T-helper 1 cell treated with Interleukin-12 subunit alpha and Interleukin-12 subunit beta and Interleukin-4 antibody, amounts not matched to agents 30 μg/mL and 1 μg/mL, for 36 hours (primary cell): ENCODE measurements around the gene PTPRK.
A peak's percentile ranks its signal among the peaks of the same experiment; 100 is the strongest.

Experiments used
- H3K27ac Mint-ChIP-seq: one replicate; pipeline ENCODE4 v1.8.0; 2021; ENCODE audit warnings: mild to moderate bottlenecking, mixed read lengths
- H3K27me3 Mint-ChIP-seq: one replicate; pipeline ENCODE4 v1.8.0; 2021; ENCODE audit warnings: low read depth, mixed read lengths
- H3K36me3 Mint-ChIP-seq: one replicate; pipeline ENCODE4 v1.8.0; 2021; ENCODE audit warnings: low read depth, mixed read lengths
- H3K4me1 Mint-ChIP-seq: one replicate; pipeline ENCODE4 v1.8.0; 2021; ENCODE audit warnings: low read depth, mixed read lengths
- H3K4me3 Mint-ChIP-seq: one replicate; pipeline ENCODE4 v1.8.0; 2021; ENCODE audit warnings: mild to moderate bottlenecking, moderate library complexity, mixed read lengths
- H3K9me3 Mint-ChIP-seq: one replicate; pipeline ENCODE4 v1.8.0; 2021; ENCODE audit warnings: mixed read lengths

PTPRK gene

GRCh38 chr6:128114164-128114563, 406.2 kb downstream of the PTPRK start:
- Mint-ChIP-seq H3K27ac (no peak overlapping the region), H3K36me3 (no peaks in the 10 kb centered on the region), H3K4me3 (no peak overlapping the region), H3K9me3 (peaks cover 3% of the 10 kb centered on the region), H3K27me3 (no peaks in the 10 kb centered on the region), H3K4me1 (peaks cover 16% of the 10 kb centered on the region)

GRCh38 chr6:128112494-128112893, 407.9 kb downstream of the PTPRK start:
- peaks cover 3% of the 10 kb centered on the region for H3K9me3 Mint-ChIP-seq
- no peaks in the 10 kb centered on the region for H3K27me3 Mint-ChIP-seq
- peak overlapping the region; percentile 42 for H3K27ac Mint-ChIP-seq
- no peaks in the 10 kb centered on the region for H3K36me3 Mint-ChIP-seq
- H3K4me3 Mint-ChIP-seq: peak overlapping the region; percentile 39
- peaks cover 14% of the 10 kb centered on the region for H3K4me1 Mint-ChIP-seq

GRCh38 chr6:128111096-128111495, 409.3 kb downstream of the PTPRK start:
- Mint-ChIP-seq H3K9me3 (peaks cover 3% of the 10 kb centered on the region), H3K27ac (no peak overlapping the region), H3K36me3 (peaks cover 1% of the 10 kb centered on the region)

GRCh38 chr6:128107682-128108081, 412.7 kb downstream of the PTPRK start:
- peaks cover 7% of the 10 kb centered on the region for H3K4me1 Mint-ChIP-seq
- no peaks in the 10 kb centered on the region for H3K9me3 Mint-ChIP-seq
- no peak overlapping the region for H3K27ac Mint-ChIP-seq
- no peaks in the 10 kb centered on the region for H3K27me3 Mint-ChIP-seq
- no peak overlapping the region for H3K4me3 Mint-ChIP-seq
- peaks cover 1% of the 10 kb centered on the region for H3K36me3 Mint-ChIP-seq

More at GRCh38 chr6:128111096-128111495, 409.3 kb downstream of the PTPRK start:
- H3K4me1 Mint-ChIP-seq: peaks cover 14% of the 10 kb centered on the region
- no peaks in the 10 kb centered on the region for H3K27me3 Mint-ChIP-seq
- no peak overlapping the region for H3K4me3 Mint-ChIP-seq

- Mint-ChIP-seq H3K27me3 (no peaks in the 10 kb centered on the region), H3K4me3 (no peak overlapping the region), H3K36me3 (no peaks in the 10 kb centered on the region), H3K27ac (no peak overlapping the region), H3K4me1 (peaks cover 10% of the 10 kb centered on the region), H3K9me3 (no peaks in the 10 kb centered on the region)
These were observed 420.7 kb downstream of the PTPRK start for GRCh38 chr6:128099571-128100197.

- Mint-ChIP-seq H3K4me1 (peaks cover 17% of the 10 kb centered on the region), H3K36me3 (peaks cover 1% of the 10 kb centered on the region), H3K9me3 (no peaks in the 10 kb centered on the region), H3K27ac (no peak overlapping the region), H3K4me3 (no peak overlapping the region), H3K27me3 (no peaks in the 10 kb centered on the region)
These were observed 422.3 kb downstream of the PTPRK start for GRCh38 chr6:128098000-128098581.

DNA sequence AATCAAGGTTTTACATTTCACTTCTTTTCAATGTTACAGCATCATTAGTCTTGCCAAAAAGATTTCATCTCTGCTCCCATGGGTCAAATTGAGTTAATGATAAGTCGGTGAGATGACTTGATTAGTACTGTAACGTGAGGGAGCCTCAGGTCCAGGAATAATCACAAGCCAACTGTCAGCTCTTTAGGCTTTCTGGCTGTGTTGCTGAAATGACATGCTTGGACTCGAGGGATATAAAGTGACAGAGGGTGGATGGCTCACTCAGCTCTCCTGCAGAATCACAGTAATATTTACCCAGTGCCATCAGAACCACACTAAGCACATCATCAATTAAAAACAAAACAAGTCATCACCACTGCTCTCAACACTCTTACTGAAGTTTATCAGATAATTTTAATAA, 423.4 kb downstream of the PTPRK start:
- H3K9me3 Mint-ChIP-seq: no peaks in the 10 kb centered on the region
- H3K36me3 Mint-ChIP-seq: peaks cover 1% of the 10 kb centered on the region
- no peak overlapping the region for H3K27ac Mint-ChIP-seq
- H3K27me3 Mint-ChIP-seq: no peaks in the 10 kb centered on the region
- H3K4me1 Mint-ChIP-seq: peaks cover 17% of the 10 kb centered on the region
- no peak overlapping the region for H3K4me3 Mint-ChIP-seq

DNA sequence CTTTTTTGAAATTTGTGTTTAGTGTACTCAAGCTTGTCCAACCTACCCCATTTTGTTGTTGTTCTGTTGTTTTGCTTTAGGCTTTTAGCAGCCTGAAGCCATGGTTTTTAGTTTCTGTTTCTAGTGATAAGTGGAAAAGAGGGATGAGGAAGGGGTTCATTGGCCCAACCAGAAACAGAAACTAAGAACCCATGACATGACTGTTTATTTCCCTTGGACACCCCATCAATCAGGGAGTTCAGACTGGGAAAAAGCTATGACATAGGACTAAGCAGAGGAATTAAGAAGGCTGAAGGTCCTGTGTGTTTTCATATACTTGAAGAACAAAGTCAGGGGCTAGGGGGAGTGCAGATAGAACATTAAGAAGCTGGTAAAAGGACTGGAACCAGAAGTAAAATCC, 425.0 kb downstream of the PTPRK start:
- Mint-ChIP-seq H3K9me3 (no peaks in the 10 kb centered on the region), H3K36me3 (peaks cover 1% of the 10 kb centered on the region), H3K4me1 (peaks cover 17% of the 10 kb centered on the region), H3K27me3 (peaks cover 3% of the 10 kb centered on the region), H3K27ac (no peak overlapping the region), H3K4me3 (no peak overlapping the region)

DNA sequence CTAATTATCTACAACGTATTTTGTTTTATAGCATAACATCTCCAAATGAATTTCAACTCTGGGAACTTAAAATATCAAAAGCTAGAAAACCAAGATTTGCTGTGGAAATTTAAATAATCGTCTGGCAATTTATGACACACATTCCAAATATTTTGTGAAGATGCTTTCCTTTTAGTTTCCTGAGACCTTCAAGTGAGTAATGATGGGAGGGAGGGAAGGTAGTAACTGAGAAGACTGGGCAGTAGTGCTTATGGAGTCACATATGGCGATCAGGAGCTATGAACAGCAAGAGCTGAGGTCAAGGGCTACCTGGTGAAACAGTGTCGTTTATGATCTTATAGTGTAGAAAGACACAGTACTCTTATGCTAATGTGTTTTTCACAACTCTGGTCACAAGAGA, 441.4 kb downstream of the PTPRK start:
- Mint-ChIP-seq H3K27ac (no peak overlapping the region), H3K4me3 (no peak overlapping the region), H3K27me3 (peaks cover 7% of the 10 kb centered on the region), H3K9me3 (no peaks in the 10 kb centered on the region), H3K4me1 (no peaks in the 10 kb centered on the region), H3K36me3 (no peaks in the 10 kb centered on the region)

DNA sequence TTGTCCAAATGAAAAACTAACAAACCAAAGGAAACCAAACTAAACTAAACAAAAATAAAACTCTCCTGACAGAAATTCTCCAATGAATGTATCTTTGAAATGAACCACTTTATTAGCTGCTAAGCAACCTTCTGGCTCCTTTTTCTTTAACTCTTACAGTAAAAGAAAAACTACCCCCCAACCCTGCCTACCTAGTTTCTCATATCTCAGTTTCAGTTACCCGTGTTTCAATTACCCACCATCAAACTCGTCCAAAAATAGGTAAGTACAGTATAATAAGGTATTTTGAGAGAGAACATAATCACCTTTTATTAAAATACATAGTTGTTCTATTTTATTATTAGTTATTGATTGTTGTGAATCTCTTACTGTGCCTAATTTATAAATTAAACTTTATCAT, 442.1 kb downstream of the PTPRK start:
- no peak overlapping the region for H3K27ac Mint-ChIP-seq
- no peaks in the 10 kb centered on the region for H3K36me3 Mint-ChIP-seq
- no peaks in the 10 kb centered on the region for H3K9me3 Mint-ChIP-seq
- H3K27me3 Mint-ChIP-seq: peaks cover 7% of the 10 kb centered on the region
- H3K4me1 Mint-ChIP-seq: no peaks in the 10 kb centered on the region
- no peak overlapping the region for H3K4me3 Mint-ChIP-seq

GRCh38 chr6:128076843-128077242, 443.6 kb downstream of the PTPRK start:
- no peak overlapping the region for H3K4me3 Mint-ChIP-seq
- no peaks in the 10 kb centered on the region for H3K9me3 Mint-ChIP-seq
- peaks cover 7% of the 10 kb centered on the region for H3K27me3 Mint-ChIP-seq
- no peak overlapping the region for H3K27ac Mint-ChIP-seq
- H3K36me3 Mint-ChIP-seq: no peaks in the 10 kb centered on the region
- H3K4me1 Mint-ChIP-seq: no peaks in the 10 kb centered on the region

- Mint-ChIP-seq H3K4me1 (peaks cover 2% of the 10 kb centered on the region), H3K27me3 (no peaks in the 10 kb centered on the region), H3K4me3 (no peak overlapping the region), H3K36me3 (no peaks in the 10 kb centered on the region), H3K27ac (no peak overlapping the region), H3K9me3 (no peaks in the 10 kb centered on the region)
These were observed 445.8 kb downstream of the PTPRK start for GRCh38 chr6:128074567-128074966.

GRCh38 chr6:128073389-128073788, 447.0 kb downstream of the PTPRK start:
- H3K9me3 Mint-ChIP-seq: no peaks in the 10 kb centered on the region
- H3K27ac Mint-ChIP-seq: no peak overlapping the region
- H3K4me3 Mint-ChIP-seq: no peak overlapping the region
- H3K4me1 Mint-ChIP-seq: peaks cover 2% of the 10 kb centered on the region
- H3K36me3 Mint-ChIP-seq: no peaks in the 10 kb centered on the region
- no peaks in the 10 kb centered on the region for H3K27me3 Mint-ChIP-seq

DNA sequence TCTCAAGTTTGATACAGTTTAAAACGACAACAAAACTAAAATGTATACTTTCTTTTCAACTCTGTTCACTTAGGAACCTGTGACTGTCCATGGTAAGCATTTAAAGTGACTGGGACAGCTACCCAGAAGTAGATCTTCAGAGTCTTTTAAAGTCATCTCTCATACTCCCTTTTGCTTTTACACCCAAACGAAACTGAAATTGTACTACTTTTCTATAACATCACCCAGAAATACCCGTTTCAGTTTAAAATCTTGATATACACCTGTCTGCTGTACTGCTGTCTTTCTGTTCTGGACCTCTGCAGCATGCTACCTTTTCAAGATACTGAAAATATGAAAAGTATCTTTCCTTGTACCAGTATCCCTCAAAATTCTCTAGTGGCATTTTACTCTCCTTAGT, 449.2 kb downstream of the PTPRK start:
- Mint-ChIP-seq H3K4me3 (no peak overlapping the region), H3K27ac (no peak overlapping the region), H3K36me3 (no peaks in the 10 kb centered on the region), H3K27me3 (no peaks in the 10 kb centered on the region), H3K9me3 (no peaks in the 10 kb centered on the region), H3K4me1 (peaks cover 2% of the 10 kb centered on the region)

- no peaks in the 10 kb centered on the region for H3K9me3 Mint-ChIP-seq
- H3K27me3 Mint-ChIP-seq: no peaks in the 10 kb centered on the region
- H3K4me3 Mint-ChIP-seq: no peak overlapping the region
- peaks cover 2% of the 10 kb centered on the region for H3K4me1 Mint-ChIP-seq
- H3K27ac Mint-ChIP-seq: no peak overlapping the region
- H3K36me3 Mint-ChIP-seq: no peaks in the 10 kb centered on the region
These were observed 450.0 kb downstream of the PTPRK start for GRCh38 chr6:128070406-128070805.
